Measurements from ENCODE around the gene EPHA6. TPM values are rescaled to one million over a fixed set of nuclear protein-coding genes. Genes with fewer than 3 reads are reported as not detected.
"Not testable (repeated sequence)": the region's sequence is repeated elsewhere in the genome, so short reads cannot be mapped to it uniquely, and the experiment has no call there.

EPHA6 gene
- total RNA-seq, 1 donor from 2014 or later, result not detected

DNA sequence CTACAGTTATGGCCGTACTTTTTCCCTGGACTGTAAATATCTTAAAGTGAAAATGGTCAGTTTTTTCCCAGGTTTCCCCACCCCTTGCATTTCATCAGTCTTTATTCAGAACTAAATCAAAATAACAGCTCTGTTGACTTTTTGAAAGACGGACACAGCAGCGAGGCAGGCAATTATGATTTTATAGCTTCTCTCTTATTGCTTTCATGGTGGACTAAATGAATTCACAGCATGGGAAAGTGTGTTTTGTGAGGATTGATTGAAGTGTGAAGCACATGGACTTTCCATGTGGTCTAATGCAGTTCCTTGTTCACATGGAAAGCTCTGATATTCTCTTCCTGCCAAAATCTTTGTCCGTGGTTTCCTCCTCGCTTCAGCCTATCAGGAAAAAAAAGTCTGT, 681.5 kb downstream of the EPHA6 start:
- Histone ChIP-seq H3K27ac (no peak overlapping the region), H3K4me1 (no peaks in the 10 kb centered on the region), H3K36me3 (no peaks in the 10 kb centered on the region), H3K4me3 (no peak overlapping the region), H3K9me3 (no peaks in the 10 kb centered on the region), H3K27me3 (no peaks in the 10 kb centered on the region)
- no peak for TF ChIP-seq CTCF (IDR thresholded peaks at IDR 0.05)
- DNase-seq (ENCODE audit: low spot score in 2 of 2), result no peak
- intact Hi-C loops (cut with DNase I), result no loop called here

- Histone ChIP-seq H3K9me3 (no peaks in the 10 kb centered on the region), H3K4me1 (no peaks in the 10 kb centered on the region), H3K4me3 (no peak overlapping the region), H3K27me3 (no peaks in the 10 kb centered on the region), H3K36me3 (no peaks in the 10 kb centered on the region), H3K27ac (no peak overlapping the region)
- no peak for DNase-seq (ENCODE audit: low spot score in 2 of 2)
- intact Hi-C loops (cut with DNase I), result no loop called here
- TF ChIP-seq CTCF (IDR thresholded peaks at IDR 0.05), result no peak
These were observed 682.7 kb downstream of the EPHA6 start for GRCh38 chr3:97497138-97497537.

DNA sequence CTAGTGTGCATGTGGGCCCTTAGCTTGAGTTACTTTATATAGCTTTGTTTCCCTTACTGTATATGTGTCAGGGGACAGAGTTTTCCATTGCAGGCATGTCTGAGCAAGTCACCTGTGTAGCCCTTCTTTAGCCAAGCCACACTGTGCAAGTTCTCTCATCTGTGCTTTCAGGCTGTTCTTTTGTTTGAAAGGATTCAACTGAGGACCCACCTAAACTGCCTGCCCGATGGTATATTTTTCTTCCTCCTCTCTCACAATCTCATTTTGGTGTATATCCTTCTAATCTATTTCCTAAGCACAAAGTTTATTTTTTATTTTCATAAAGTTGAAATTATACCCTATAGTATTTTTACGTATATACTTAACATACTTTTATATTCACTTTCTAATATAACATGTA, 690.1 kb downstream of the EPHA6 start:
- intact Hi-C loops (cut with DNase I), result no loop called here
- no peak overlapping the region for H3K27ac ChIP-seq
- H3K4me1 ChIP-seq, result no peaks in the 10 kb centered on the region
- DNase-seq (ENCODE audit: low spot score in 2 of 2), result no peak
- H3K9me3 ChIP-seq, result peaks cover 4 to 13% of the 10 kb centered on the region in 2 donors
- no peak for TF ChIP-seq CTCF (IDR thresholded peaks at IDR 0.05)
- H3K4me3 ChIP-seq, result no peak overlapping the region
- no peaks in the 10 kb centered on the region for H3K27me3 ChIP-seq
- no peaks in the 10 kb centered on the region for H3K36me3 ChIP-seq

GRCh38 chr3:97510795-97511194, 696.4 kb downstream of the EPHA6 start:
- DNase-seq (ENCODE audit: low spot score in 2 of 2), result no peak
- Histone ChIP-seq H3K27ac (no peak overlapping the region), H3K4me3 (no peak overlapping the region), H3K27me3 (no peaks in the 10 kb centered on the region), H3K36me3 (no peaks in the 10 kb centered on the region), H3K4me1 (no peaks in the 10 kb centered on the region), H3K9me3 (peaks cover 0 to 3% of the 10 kb centered on the region in 2 donors)
- no peak for TF ChIP-seq CTCF (IDR thresholded peaks at IDR 0.05)
- intact Hi-C loops (cut with DNase I), result no loop called here

- Histone ChIP-seq H3K27me3 (no peaks in the 10 kb centered on the region), H3K9me3 (no peaks in the 10 kb centered on the region), H3K4me1 (no peaks in the 10 kb centered on the region), H3K36me3 (no peaks in the 10 kb centered on the region), H3K4me3 (no peak overlapping the region), H3K27ac (no peak overlapping the region)
- intact Hi-C loops (cut with DNase I), result no loop called here
- DNase-seq (ENCODE audit: low spot score in 2 of 2), result no peak
- no peak for TF ChIP-seq CTCF (IDR thresholded peaks at IDR 0.05)
These were observed 700.7 kb downstream of the EPHA6 start for GRCh38 chr3:97515076-97515475.

DNA sequence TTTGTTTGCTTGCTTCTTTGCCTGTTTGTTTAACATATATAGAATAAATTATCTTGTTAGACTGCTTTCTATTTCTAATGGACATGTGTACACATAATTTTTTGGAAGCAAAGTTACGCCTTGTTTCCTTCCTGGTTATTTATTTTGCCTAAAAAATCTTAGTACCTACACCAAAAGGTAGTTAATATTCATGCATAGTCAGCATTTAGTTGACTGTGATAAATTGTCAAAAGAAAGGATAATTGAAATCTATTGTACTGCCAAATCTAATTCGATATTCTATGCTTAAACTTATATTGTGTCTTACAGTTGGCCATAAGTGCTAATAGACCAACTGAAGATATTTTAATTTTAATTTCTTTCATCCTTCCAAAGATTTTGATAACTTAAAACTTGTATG, 716.3 kb downstream of the EPHA6 start:
- Histone ChIP-seq H3K27ac (no peak overlapping the region), H3K36me3 (no peaks in the 10 kb centered on the region), H3K27me3 (no peaks in the 10 kb centered on the region), H3K4me3 (no peak overlapping the region), H3K9me3 (no peaks in the 10 kb centered on the region), H3K4me1 (no peaks in the 10 kb centered on the region)
- intact Hi-C loops (cut with DNase I), result no loop called here
- no peak for TF ChIP-seq CTCF (IDR thresholded peaks at IDR 0.05)
- DNase-seq (ENCODE audit: low spot score in 2 of 2), result no peak

DNA sequence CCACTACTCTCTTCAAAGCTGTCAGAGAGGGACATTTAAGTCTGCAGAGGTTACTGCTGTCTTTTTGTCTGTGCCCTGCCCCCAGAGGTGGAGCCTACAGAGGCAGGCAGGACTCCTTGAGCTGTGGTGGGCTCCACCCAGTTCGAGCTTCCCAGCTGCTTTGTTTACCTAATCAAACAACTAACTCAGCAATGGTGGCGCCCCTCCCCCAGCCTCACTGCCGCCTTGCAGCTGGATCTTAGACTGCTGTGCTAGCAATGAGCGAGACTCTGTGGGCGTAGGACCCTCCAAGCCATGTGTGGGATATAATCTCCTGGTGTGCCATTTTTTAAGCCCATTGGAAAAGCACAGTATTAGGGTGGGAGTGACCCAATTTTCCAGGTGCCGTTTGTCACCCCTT, 733.2 kb downstream of the EPHA6 start:
- intact Hi-C loops (cut with DNase I); H3K36me3 ChIP-seq; DNase-seq (ENCODE audit: low spot score in 2 of 2): not testable (repeated sequence)

More for the DNA sequence above, 733.2 kb downstream of the EPHA6 start:
- H3K4me1 ChIP-seq, H3K27ac ChIP-seq, H3K9me3 ChIP-seq, H3K27me3 ChIP-seq, H3K4me3 ChIP-seq: not testable (repeated sequence)
